Retina (tissue), 1 donor: Measurements from ENCODE around the gene MPP4.
"Not testable (repeated sequence)": the region's sequence is repeated elsewhere in the genome, so short reads cannot be mapped to it uniquely, and the experiment has no call there.

Source experiments
- DNase-seq: peaks from one replicate; pipeline ENCODE4 v3.0.0-alpha.2; 2016

The MPP4 gene

GRCh38 chr2:201673546-201673945 lies 24.9 kb downstream of the MPP4 start:
- no peak for DNase-seq

DNA sequence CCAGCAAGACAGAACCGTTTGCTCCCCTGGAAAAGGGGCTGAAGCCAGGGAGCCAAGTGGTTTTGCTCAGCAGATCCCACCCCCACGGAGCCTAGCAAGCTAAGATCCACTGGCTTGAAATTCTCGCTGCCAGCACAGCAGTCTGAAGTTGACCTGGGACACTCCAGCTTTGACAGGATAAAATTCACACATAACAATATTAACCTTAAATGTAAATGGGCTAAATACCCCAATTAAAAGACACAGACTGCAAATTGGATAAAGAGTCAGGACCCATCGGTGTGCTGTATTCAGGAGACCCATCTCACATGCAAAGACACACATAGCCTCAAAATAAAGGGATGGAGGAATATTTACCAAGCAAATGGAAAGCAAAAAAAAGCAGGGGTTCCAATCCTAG lies 27.2 kb downstream of the MPP4 start:
- DNase-seq = not testable (repeated sequence)

GRCh38 chr2:201669865-201670264 lies 28.6 kb downstream of the MPP4 start:
- DNase-seq = no peak

DNA sequence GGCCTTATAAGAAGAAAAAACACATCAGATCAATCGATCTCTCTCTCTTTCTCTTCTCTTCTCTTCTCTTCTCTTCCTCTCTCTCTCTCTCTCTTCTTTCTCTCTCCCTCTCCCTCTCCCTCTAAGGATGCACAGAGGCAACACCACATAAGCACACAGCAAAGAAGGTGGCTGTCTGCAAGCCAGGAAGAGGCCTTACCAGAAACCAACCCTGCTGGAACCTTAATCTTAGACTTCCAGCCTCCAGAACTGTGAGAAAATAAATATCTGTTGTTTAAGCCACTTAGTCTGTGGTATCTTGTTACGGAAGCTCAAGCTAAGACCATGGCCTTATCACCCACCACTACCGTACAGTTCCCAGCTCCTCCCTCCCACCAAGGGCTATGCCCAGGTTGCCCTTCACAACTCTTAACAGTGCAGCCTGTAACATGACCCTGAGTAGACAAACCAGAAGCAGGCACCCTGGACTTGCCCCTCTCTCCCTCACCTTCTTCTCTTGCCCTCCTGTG lies 30.0 kb downstream of the MPP4 start:
- DNase-seq = no peak

GRCh38 chr2:201664334-201664733 lies 34.1 kb downstream of the MPP4 start:
- no peak for DNase-seq

- no peak for DNase-seq
Observed at GRCh38 chr2:201661366-201661765, 37.1 kb downstream of the MPP4 start.

GRCh38 chr2:201660293-201660895 lies 38.0 kb downstream of the MPP4 start:
- no peak for DNase-seq

DNA sequence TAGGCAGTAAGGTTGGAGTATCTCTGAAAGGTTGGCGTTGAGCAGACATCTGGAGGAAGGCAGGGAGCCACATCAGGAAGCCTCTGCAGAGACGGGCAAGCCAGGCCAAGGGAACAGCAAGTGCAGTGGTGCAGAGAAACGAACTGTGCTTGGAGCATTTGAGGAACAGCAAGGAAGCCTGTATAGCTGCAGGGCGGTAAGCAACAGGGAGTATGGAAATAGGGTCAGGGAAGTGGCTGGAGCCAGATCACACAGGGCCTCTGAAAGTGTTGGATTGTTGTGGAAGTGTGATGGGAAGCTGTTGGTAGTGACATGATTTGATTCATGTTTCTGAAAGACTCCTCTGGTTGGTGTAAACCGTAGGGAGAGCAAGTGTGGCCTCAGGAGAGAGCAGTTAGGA lies 41.7 kb downstream of the MPP4 start:
- no peak for DNase-seq

- no peak for DNase-seq
Observed at GRCh38 chr2:201656102-201656501, 42.3 kb downstream of the MPP4 start.

DNA sequence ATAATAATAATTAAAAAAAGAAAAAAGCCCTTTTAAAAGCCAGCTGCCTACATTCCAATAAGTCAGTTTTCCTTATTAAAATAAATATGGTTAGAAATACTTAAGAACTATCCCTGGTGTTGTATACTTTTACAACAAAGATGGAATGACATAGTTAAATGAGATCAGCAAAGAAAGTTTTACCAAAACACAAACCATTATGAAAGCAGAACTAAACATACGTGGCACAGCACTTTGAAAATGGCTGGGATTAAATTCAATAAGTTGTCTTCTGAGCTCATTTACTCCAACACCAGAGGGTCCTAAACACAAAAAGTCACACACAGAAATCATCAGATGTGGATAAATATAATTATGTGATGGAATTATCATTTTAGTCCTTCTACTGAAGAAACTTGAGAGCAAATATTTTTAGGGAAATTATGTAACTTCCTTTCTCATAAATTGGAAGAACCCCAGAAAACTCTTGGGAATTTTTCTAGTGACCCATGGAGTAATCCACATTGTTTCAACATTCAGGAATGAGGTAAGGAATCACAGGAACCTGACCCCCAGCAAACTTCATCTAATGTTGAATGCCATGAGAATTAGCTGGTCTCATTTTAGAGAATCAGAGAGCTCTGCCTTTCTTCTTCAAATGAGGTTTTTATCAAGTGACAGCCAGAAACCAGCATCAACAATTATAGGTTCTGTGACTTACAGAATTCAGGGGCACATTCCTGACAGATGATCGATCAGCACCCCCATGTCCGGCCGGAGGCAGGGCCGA lies 43.6 kb downstream of the MPP4 start:
- no peak for DNase-seq

DNA sequence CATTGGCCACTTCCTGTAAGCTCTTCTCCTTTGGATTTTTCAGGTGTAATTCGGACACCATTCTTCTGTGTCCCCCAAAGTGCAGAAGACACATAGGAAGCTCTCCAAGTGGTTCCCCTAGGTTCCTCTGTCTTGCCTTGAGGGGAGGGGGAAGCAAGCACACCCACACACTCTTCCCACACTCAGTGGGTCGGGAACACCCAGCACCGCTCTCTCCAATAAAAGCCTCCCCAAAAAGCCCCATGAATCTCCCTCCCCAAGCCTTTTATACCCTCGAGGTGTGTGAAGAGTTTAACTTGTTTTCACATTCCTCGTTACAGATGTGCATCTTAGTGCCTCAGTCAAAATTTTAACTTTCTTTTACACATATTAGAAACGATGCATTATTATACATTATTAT lies 45.2 kb downstream of the MPP4 start:
- no peak for DNase-seq

DNA sequence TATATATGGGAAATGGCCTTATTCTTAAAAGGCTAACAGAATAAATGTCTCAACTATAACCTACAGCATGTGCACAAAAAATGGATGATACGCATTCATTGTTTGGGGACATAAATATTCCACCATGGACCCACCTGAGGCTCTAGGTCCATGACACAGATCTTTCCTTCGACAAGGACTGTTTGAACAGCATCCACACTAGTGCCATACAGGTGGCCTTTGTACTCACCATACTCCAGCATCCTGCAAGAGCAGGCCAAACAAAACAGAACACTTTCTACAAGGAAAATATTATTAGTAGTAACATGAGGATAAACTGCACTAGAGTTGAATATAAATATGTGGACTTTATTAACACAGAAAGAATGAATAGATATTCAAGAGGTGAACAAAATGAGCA lies 49.0 kb downstream of the MPP4 start:
- DNase-seq = no peak

DNA sequence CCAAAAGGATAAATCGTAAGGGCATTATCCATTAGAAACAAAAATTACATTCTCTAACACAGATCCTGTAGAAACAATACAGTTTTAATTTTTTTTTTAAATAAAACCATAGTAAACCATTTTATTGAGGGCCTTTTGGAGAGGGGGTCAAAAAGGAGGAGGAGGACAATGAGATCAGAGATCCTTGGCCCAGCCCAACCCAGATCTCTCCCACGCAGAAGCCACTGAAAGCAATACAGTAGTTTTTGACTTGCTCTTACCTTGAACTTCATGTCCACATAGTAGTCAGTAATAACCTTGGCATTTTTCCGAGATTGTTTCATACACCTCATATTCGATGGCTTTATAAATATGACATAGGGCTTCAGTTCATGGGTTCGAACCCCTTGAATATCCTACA lies 51.0 kb downstream of the MPP4 start:
- no peak for DNase-seq

DNA sequence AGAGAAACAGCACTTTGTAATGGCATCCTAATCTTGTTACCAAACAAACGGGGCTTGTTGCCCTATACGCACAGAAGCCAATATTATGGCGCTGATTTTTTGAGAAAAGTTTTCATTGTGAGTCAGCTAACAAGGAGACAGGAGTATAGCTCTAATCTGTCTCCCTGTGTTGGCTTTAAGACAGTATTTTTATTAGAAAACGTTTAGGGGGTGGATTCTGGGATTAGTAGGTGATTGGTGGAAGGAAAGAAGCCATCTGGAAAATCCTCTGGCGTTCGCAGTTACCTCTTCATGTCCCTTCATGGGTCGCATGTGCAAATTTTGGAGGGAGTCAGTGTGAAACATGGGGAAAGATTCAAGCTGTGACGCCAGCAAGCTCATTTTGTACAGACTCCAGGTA lies 54.4 kb downstream of the MPP4 start:
- peak; percentile 40 for DNase-seq

DNA sequence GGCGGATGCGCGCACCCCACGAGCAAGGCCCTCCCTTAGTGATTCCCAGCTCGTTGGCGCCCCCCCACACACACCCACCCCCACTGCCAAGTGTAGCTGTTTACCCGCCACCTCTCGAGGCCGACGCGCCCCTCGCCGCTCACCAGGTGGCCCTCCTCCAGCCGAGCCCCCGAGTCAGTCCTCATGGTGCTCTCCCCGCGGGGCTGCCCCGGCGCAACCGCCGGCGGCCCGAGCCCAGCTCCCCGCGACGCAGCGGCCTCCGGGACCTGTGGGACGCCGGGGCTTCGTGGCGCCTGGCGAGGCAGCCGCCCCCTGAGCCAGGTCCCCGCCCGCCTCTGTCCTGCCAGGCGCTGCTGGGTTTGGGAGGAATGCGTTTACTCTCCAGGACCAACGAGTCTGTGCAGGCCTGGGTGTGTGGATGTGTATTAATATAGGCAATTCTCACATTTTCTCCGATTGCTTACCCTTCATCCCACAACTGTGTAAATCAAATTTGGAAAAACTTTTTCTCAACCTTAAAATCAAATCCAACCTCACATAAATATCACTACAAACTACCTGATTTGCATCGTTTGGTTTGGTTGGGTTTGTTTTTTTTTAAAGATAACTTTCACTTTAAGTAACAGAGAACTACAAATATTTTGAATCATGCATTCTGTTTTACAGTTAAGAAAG lies 55.1 kb downstream of the MPP4 start, which contains the start of gene TMEM237:
TMEM237 (minus strand) TSS at position 288 of the 675 bp plus-strand sequence; CDS start at position 185, 103 bp downstream.
- peak; percentile 71 for DNase-seq

DNA sequence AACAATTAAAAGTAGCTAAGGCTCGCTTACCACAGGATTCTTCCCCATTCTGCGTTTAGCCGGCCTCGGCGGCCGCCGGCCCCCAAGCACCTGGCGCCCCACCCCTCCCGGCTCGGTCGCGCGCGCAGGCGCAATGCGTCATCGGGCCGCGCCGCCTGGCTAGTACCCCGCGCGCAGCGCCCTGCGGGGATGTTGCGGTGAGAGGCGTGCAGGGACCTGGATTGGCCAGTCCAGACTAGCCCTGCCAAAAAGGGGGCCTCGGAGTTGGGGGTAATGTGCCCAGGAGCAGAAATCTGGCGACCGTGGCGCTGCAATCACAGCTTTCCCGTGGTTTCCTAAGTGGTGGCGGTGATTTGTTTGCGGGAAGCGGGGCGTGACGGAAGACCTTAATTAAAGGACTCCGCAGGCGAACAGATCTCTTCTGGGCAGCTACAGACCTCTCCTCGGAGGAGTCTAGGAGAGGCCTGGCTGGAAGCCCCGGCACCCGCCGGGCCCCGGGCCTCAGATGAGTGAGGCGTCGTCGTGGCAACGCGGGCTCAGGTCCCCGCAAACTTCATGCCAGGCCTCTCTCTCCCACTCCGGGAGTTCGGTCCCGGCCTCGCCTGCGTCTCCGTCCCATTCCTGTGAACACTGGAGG lies 55.7 kb downstream of the MPP4 start:
- DNase-seq = peak; percentile 97

GRCh38 chr2:201642086-201642578 lies 56.3 kb downstream of the MPP4 start:
- no peak for DNase-seq

GRCh38 chr2:201639205-201639604 lies 59.2 kb downstream of the MPP4 start:
- DNase-seq = no peak

- DNase-seq = no peak
Observed at GRCh38 chr2:201638326-201638725, 60.1 kb downstream of the MPP4 start.

- no peak for DNase-seq
Observed at GRCh38 chr2:201633661-201634249, 64.7 kb downstream of the MPP4 start.

DNA sequence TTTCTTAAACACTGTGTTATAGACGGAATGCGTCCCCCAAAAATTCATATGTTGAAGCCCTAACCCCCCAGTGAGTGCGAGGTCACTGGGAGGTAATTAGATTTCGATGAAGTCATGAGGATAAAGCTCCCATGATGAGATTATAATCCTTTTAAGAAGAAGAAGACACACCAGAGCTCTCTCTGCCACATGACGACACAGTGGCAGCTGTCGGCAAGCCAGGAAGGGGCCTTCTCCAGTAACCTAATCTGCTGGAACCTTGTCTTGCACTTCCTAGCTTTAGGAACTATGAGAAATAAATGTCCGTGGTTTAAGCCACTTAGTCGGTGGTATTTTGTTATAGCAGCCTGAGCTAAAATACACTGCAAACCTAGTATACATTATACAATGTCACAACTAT lies 67.4 kb downstream of the MPP4 start:
- DNase-seq = no peak

GRCh38 chr2:201630577-201630976 lies 67.9 kb downstream of the MPP4 start:
- no peak for DNase-seq

GRCh38 chr2:201628545-201628944 lies 69.9 kb downstream of the MPP4 start:
- DNase-seq = no peak
